H9 (cell line): ENCODE results near the gene LMOD1. TPM values are rescaled to one million over a fixed set of nuclear protein-coding genes. Genes with fewer than 3 reads are reported as not detected.

ENCODE experiments used
- DNase-seq: peaks from one replicate; pipeline ENCODE4 v3.0.0-alpha.2; 2017
- H2AFZ ChIP-seq: one replicate; pipeline ENCODE4 v1.6.1; 2013; ENCODE audit warnings: mild to moderate bottlenecking, low read length, control low read depth, moderate library complexity
- H2AK5ac ChIP-seq: 2 replicates; pipeline ENCODE4 v1.6.1; 2013; ENCODE audit warnings: low read length, control low read depth, mixed read lengths; ENCODE audit not compliant: insufficient read length
- H2BK120ac ChIP-seq: one replicate; pipeline ENCODE4 v1.6.1; 2013; ENCODE audit warnings: low read depth, mild to moderate bottlenecking, low read length, control low read depth, inconsistent platforms; ENCODE audit not compliant: poor library complexity, severe bottlenecking
- H2BK12ac ChIP-seq: 2 replicates; pipeline ENCODE4 v1.6.1; 2013; ENCODE audit warnings: low read length, control low read depth, mixed read lengths, low read depth; ENCODE audit not compliant: insufficient read length
- H2BK15ac ChIP-seq: 2 replicates; pipeline ENCODE4 v1.6.1; 2013; ENCODE audit warnings: low read depth, low read length, control low read depth
- H2BK20ac ChIP-seq: one replicate; pipeline ENCODE4 v1.6.1; 2013; ENCODE audit warnings: low read depth, mild to moderate bottlenecking, low read length, control low read depth, inconsistent platforms; ENCODE audit not compliant: poor library complexity, severe bottlenecking
- H2BK5ac ChIP-seq: 2 replicates; pipeline ENCODE4 v1.6.1; 2013; ENCODE audit warnings: low read length, control low read depth, mixed read lengths; ENCODE audit not compliant: insufficient read length
- H3K14ac ChIP-seq: 2 replicates; pipeline ENCODE4 v1.6.1; 2013; ENCODE audit warnings: low read length, control low read depth; ENCODE audit not compliant: insufficient read depth
- H3K18ac ChIP-seq: 2 replicates; pipeline ENCODE4 v1.6.1; 2013; ENCODE audit warnings: low read depth, mild to moderate bottlenecking, mixed read lengths, low read length, control low read depth; ENCODE audit not compliant: insufficient read length
- H3K23ac ChIP-seq: 2 replicates; pipeline ENCODE4 v1.6.1; 2013; ENCODE audit warnings: low read length, control low read depth, mixed read lengths, low read depth; ENCODE audit not compliant: insufficient read length
- H3K23me2 ChIP-seq: 2 replicates; pipeline ENCODE4 v1.6.1; 2013; ENCODE audit warnings: low read depth, mild to moderate bottlenecking, mixed read lengths, low read length, control low read depth; ENCODE audit not compliant: insufficient read length, poor library complexity, severe bottlenecking
- H3K27ac ChIP-seq: 2 replicates; pipeline ENCODE4 v1.5.1; 2013; ENCODE audit warnings: low read length, control low read depth, mixed read lengths, low read depth; ENCODE audit not compliant: insufficient read length
- H3K27me3 ChIP-seq: 2 replicates; pipeline ENCODE4 v1.6.1; 2013; ENCODE audit warnings: low read length, control low read depth, inconsistent platforms; ENCODE audit not compliant: insufficient read depth
- H3K4ac ChIP-seq: 2 replicates; pipeline ENCODE4 v1.6.1; 2013; ENCODE audit warnings: low read depth, mild to moderate bottlenecking, control low read depth, inconsistent platforms, low read length, moderate library complexity
- H3K4me1 ChIP-seq: 2 replicates; pipeline ENCODE4 v1.6.1; 2013; ENCODE audit warnings: low read length, control low read depth, inconsistent platforms; ENCODE audit not compliant: insufficient read depth
- H3K4me2 ChIP-seq: 2 replicates; pipeline ENCODE4 v1.6.1; 2013; ENCODE audit warnings: low read length, control low read depth, mixed read lengths; ENCODE audit not compliant: insufficient read length, insufficient read depth
- H3K56ac ChIP-seq: 2 replicates; pipeline ENCODE4 v1.6.1; 2013; ENCODE audit warnings: low read depth, mild to moderate bottlenecking, mixed read lengths, low read length, control low read depth; ENCODE audit not compliant: insufficient read length
- H3K79me1 ChIP-seq: 2 replicates; pipeline ENCODE4 v1.6.1; 2013; ENCODE audit warnings: low read depth, mild to moderate bottlenecking, moderate library complexity, low read length, control low read depth, inconsistent platforms; ENCODE audit not compliant: insufficient read depth, poor library complexity, severe bottlenecking
- H3K79me2 ChIP-seq: 2 replicates; pipeline ENCODE4 v1.6.1; 2013; ENCODE audit warnings: low read length, control low read depth, inconsistent platforms; ENCODE audit not compliant: insufficient read depth
- H3K9ac ChIP-seq: 2 replicates; pipeline ENCODE4 v1.6.1; 2013; ENCODE audit warnings: low read length, control low read depth, mixed read lengths; ENCODE audit not compliant: insufficient read length; ENCODE audit errors: extremely low read depth
- H3K9me3 ChIP-seq: one replicate; pipeline ENCODE4 v1.6.1; 2013; ENCODE audit warnings: low read depth, low read length, inconsistent platforms; ENCODE audit not compliant: control insufficient read depth
- H3T11ph ChIP-seq: one replicate; pipeline ENCODE4 v1.6.1; 2013; ENCODE audit warnings: mild to moderate bottlenecking, low read length, control low read depth, inconsistent platforms
- H4K20me1 ChIP-seq: one replicate; pipeline ENCODE4 v1.6.1; 2013; ENCODE audit not compliant: control insufficient read depth, insufficient read length, insufficient read depth
- H4K5ac ChIP-seq: 2 replicates; pipeline ENCODE4 v1.6.1; 2013; ENCODE audit warnings: low read depth, mild to moderate bottlenecking, mixed read lengths, low read length, control low read depth; ENCODE audit not compliant: insufficient read length
- H4K8ac ChIP-seq: replicated peaks from 2 replicates; pipeline ENCODE4 v1.6.1; 2013; ENCODE audit warnings: low read length, control low read depth, mixed read lengths, low read depth; ENCODE audit not compliant: insufficient read length
- H4K91ac ChIP-seq: 2 replicates; pipeline ENCODE4 v1.6.1; 2013; ENCODE audit warnings: low read depth, mild to moderate bottlenecking, moderate library complexity, mixed read lengths, low read length, control low read depth; ENCODE audit not compliant: insufficient read length
- H3K27ac Mint-ChIP-seq, 3 experiments: 2 replicates in 2 of 3; 3 replicates in 1 of 3; pipeline ENCODE4 v1.8.0; 2020 to 2021; ENCODE audit warnings: mixed read lengths in 3 of 3, mild to moderate bottlenecking in 1 of 3, moderate library complexity in 1 of 3
- H3K27me3 Mint-ChIP-seq: 2 replicates; pipeline ENCODE4 v1.8.0; 2021; ENCODE audit warnings: low read depth, mild to moderate bottlenecking, moderate library complexity, mixed read lengths
- H3K36me3 Mint-ChIP-seq, 3 experiments: 2 replicates in 2 of 3; 3 replicates in 1 of 3; pipeline ENCODE4 v1.8.0; 2020 to 2021; ENCODE audit warnings: low read depth in 3 of 3, mixed read lengths in 3 of 3; ENCODE audit not compliant: insufficient read depth in 1 of 3
- H3K4me1 Mint-ChIP-seq, 2 experiments: 2 replicates each; pipeline ENCODE4 v1.8.0; 2020; ENCODE audit warnings: mixed read lengths in 2 of 2
- H3K4me3 Mint-ChIP-seq, 2 experiments: 2 replicates in 1 of 2; 3 replicates in 1 of 2; pipeline ENCODE4 v1.8.0; 2020 to 2021; ENCODE audit warnings: mild to moderate bottlenecking in 2 of 2, mixed read lengths in 2 of 2, moderate library complexity in 1 of 2
- H3K9me3 Mint-ChIP-seq, 2 experiments: 2 replicates in 1 of 2; 3 replicates in 1 of 2; pipeline ENCODE4 v1.8.0; 2020; ENCODE audit warnings: mild to moderate bottlenecking in 2 of 2, mixed read lengths in 2 of 2, moderate library complexity in 1 of 2
- WGBS: extraction: QIAGEN DNeasy Blood & Tissue Kit; methylation state at CpG from one replicate; pipeline ENCODE4 v1.1.7; 2013; ENCODE audit warnings: missing lambda C conversion rate, low lambda C conversion rate, mixed read lengths; ENCODE audit not compliant: insufficient read length; ENCODE audit errors: extremely low coverage; 5-methylcytosine and 5-hydroxymethylcytosine counted together
- total RNA-seq: library from RNA; stranded (reverse); gene quantifications from 2 replicates; pipeline ENCODE4 v1.2.1, GENCODE V29; 2021
- TF ChIP-seq, protein P1 (sequence below): fragments of 200-600 bp; sonication (generic); conservative IDR thresholded peaks from 3 replicates; pipeline ENCODE4 v1.8.0; 2021; ENCODE audit warnings: antibody characterized with exemption, mild to moderate bottlenecking

LMOD1 gene
- total RNA-seq, 1 experiment from 2014 or later: 0.31 TPM

- H3K14ac ChIP-seq: no peak overlapping the region
- Mint-ChIP-seq H3K4me1 (peaks cover 3 to 8% of the 10 kb centered on the region in 2 experiments; a peak in 3 of 4 replicates), H3K27me3 (0 out of 2 replicates have a peak, but pooled peaks cover 1% of the 10 kb centered on the region), H3K9me3 (no peaks in the 10 kb centered on the region), H3K27ac (peak overlapping the region in 1 of 3 experiments; percentile 32; a peak in 1 of 7 replicates), H3K4me3 (no peak overlapping the region), H3K36me3 (no peaks in the 10 kb centered on the region; a peak in 1 of 7 replicates)
- H4K8ac ChIP-seq: no peak overlapping the region
- H3K23me2 ChIP-seq: no peaks in the 10 kb centered on the region
- H3K79me1 ChIP-seq: no peaks in the 10 kb centered on the region
- no peak overlapping the region for H3K4me2 ChIP-seq
- no peak overlapping the region for H3K23ac ChIP-seq
- H2BK120ac ChIP-seq: no peak overlapping the region
- no peaks in the 10 kb centered on the region for H3K9me3 ChIP-seq
- DNase-seq: no peak
- H3K4me1 ChIP-seq: no peaks in the 10 kb centered on the region
- no peak overlapping the region for H3K56ac ChIP-seq
- peak overlapping the region; percentile 11 for H3K18ac ChIP-seq
- no peak overlapping the region for H2BK15ac ChIP-seq
- H3T11ph ChIP-seq: no peak overlapping the region
- TF ChIP-seq, protein P1, sequence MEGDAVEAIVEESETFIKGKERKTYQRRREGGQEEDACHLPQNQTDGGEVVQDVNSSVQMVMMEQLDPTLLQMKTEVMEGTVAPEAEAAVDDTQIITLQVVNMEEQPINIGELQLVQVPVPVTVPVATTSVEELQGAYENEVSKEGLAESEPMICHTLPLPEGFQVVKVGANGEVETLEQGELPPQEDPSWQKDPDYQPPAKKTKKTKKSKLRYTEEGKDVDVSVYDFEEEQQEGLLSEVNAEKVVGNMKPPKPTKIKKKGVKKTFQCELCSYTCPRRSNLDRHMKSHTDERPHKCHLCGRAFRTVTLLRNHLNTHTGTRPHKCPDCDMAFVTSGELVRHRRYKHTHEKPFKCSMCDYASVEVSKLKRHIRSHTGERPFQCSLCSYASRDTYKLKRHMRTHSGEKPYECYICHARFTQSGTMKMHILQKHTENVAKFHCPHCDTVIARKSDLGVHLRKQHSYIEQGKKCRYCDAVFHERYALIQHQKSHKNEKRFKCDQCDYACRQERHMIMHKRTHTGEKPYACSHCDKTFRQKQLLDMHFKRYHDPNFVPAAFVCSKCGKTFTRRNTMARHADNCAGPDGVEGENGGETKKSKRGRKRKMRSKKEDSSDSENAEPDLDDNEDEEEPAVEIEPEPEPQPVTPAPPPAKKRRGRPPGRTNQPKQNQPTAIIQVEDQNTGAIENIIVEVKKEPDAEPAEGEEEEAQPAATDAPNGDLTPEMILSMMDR: no peak
- no peak overlapping the region for H2AFZ ChIP-seq
- WGBS: no CpG with 5 or more reads among the region's 3 CpGs
- H2BK20ac ChIP-seq: no peak overlapping the region
- no peaks in the 10 kb centered on the region for H4K20me1 ChIP-seq
- H3K79me2 ChIP-seq: no peaks in the 10 kb centered on the region
- no peak overlapping the region for H4K5ac ChIP-seq
- H3K4ac ChIP-seq: no peak overlapping the region
- H4K91ac ChIP-seq: no peak overlapping the region
- H2BK5ac ChIP-seq: no peak overlapping the region
- H2AK5ac ChIP-seq: no peak overlapping the region
- H2BK12ac ChIP-seq: no peak overlapping the region
- H3K9ac ChIP-seq: no peak overlapping the region
- no peaks in the 10 kb centered on the region for H3K27me3 ChIP-seq
- H3K27ac ChIP-seq: no peak overlapping the region
These were observed 40.0 kb downstream of the LMOD1 start for GRCh38 chr1:201906336-201906735.
